SK-N-SH treated with all-trans-retinoic acid at 6 μM for 48 hours (cell line): Measurements from ENCODE around the gene EMILIN2.

Source experiments
- ARNTL ChIP-seq: fragments of 450-650 bp; formaldehyde crosslinking; IDR thresholded peaks from 2 replicates; pipeline ENCODE4 v1.5.0; 2020; ENCODE audit warnings: low read depth, mild to moderate bottlenecking, moderate library complexity, borderline replicate concordance
- CSDC2 ChIP-seq: fragments of 250-450 bp; sonication (Bioruptor Pico); IDR thresholded peaks from 2 replicates; pipeline ENCODE4 v1.5.0; 2020; ENCODE audit warnings: mild to moderate bottlenecking, moderate library complexity
- ZFP3 ChIP-seq: fragments of 250-450 bp; sonication (Bioruptor Pico); IDR thresholded peaks from 2 replicates; pipeline ENCODE4 v1.5.0; 2020; ENCODE audit warnings: mild to moderate bottlenecking, moderate library complexity
- TF ChIP-seq, protein P1 (sequence below): fragments of 250-450 bp; sonication (Bioruptor Pico); IDR thresholded peaks from 2 replicates; pipeline ENCODE4 v1.8.0; 2020; ENCODE audit warnings: mild to moderate bottlenecking, moderate library complexity, borderline replicate concordance
- TF ChIP-seq, protein P2 (sequence below): fragments of 250-450 bp; sonication (Bioruptor Pico); IDR thresholded peaks from 2 replicates; pipeline ENCODE4 v1.5.0; 2020; ENCODE audit warnings: mild to moderate bottlenecking, moderate library complexity
- TF ChIP-seq, protein P3 (sequence below): fragments of 250-450 bp; sonication (Bioruptor Pico); IDR thresholded peaks from 2 replicates; pipeline ENCODE4 v1.5.1; 2021; ENCODE audit warnings: mild to moderate bottlenecking, moderate library complexity

DNA sequence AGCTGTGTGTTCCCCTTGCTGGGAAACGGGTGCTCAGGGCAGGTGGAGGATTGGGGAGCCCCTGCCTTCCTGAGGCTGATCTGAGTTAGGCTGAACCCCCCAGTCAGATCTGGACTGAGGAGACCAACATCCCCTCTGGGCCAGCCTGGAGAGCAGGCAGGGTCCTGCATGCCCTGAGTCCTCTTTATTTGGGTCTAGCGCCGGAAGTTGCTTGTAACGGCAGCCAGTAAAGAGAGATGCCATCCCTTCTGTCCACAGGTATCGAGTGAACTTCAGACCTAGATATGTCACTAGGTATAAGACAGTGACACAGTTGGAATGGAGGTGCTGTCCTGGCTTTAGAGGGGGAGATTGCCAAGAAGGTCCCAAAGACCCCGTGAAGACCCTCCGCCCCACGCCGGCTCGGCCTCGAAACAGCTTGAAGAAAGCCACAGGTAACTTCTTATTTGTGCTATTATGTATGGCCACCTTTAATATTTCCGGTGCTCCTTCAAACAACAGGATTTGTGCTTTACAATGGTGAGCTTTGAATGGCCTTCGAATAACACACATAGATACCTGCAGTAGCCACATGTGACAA is 38.0 kb downstream of the EMILIN2 start:
- TF ChIP-seq CSDC2 (no peak), ARNTL (CRISPR knock-in tag) (no peak), ZFP3 (CRISPR knock-in tag) (no peak)
- TF ChIP-seq, protein P1, sequence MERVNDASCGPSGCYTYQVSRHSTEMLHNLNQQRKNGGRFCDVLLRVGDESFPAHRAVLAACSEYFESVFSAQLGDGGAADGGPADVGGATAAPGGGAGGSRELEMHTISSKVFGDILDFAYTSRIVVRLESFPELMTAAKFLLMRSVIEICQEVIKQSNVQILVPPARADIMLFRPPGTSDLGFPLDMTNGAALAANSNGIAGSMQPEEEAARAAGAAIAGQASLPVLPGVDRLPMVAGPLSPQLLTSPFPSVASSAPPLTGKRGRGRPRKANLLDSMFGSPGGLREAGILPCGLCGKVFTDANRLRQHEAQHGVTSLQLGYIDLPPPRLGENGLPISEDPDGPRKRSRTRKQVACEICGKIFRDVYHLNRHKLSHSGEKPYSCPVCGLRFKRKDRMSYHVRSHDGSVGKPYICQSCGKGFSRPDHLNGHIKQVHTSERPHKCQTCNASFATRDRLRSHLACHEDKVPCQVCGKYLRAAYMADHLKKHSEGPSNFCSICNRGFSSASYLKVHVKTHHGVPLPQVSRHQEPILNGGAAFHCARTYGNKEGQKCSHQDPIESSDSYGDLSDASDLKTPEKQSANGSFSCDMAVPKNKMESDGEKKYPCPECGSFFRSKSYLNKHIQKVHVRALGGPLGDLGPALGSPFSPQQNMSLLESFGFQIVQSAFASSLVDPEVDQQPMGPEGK (CRISPR knock-in tag): no peak
- TF ChIP-seq, protein P2, sequence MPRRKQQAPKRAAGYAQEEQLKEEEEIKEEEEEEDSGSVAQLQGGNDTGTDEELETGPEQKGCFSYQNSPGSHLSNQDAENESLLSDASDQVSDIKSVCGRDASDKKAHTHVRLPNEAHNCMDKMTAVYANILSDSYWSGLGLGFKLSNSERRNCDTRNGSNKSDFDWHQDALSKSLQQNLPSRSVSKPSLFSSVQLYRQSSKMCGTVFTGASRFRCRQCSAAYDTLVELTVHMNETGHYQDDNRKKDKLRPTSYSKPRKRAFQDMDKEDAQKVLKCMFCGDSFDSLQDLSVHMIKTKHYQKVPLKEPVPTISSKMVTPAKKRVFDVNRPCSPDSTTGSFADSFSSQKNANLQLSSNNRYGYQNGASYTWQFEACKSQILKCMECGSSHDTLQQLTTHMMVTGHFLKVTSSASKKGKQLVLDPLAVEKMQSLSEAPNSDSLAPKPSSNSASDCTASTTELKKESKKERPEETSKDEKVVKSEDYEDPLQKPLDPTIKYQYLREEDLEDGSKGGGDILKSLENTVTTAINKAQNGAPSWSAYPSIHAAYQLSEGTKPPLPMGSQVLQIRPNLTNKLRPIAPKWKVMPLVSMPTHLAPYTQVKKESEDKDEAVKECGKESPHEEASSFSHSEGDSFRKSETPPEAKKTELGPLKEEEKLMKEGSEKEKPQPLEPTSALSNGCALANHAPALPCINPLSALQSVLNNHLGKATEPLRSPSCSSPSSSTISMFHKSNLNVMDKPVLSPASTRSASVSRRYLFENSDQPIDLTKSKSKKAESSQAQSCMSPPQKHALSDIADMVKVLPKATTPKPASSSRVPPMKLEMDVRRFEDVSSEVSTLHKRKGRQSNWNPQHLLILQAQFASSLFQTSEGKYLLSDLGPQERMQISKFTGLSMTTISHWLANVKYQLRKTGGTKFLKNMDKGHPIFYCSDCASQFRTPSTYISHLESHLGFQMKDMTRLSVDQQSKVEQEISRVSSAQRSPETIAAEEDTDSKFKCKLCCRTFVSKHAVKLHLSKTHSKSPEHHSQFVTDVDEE (CRISPR knock-in tag): no peak
- TF ChIP-seq, protein P3, sequence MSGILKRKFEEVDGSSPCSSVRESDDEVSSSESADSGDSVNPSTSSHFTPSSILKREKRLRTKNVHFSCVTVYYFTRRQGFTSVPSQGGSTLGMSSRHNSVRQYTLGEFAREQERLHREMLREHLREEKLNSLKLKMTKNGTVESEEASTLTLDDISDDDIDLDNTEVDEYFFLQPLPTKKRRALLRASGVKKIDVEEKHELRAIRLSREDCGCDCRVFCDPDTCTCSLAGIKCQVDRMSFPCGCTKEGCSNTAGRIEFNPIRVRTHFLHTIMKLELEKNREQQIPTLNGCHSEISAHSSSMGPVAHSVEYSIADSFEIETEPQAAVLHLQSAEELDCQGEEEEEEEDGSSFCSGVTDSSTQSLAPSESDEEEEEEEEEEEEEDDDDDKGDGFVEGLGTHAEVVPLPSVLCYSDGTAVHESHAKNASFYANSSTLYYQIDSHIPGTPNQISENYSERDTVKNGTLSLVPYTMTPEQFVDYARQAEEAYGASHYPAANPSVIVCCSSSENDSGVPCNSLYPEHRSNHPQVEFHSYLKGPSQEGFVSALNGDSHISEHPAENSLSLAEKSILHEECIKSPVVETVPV (CRISPR knock-in tag): no peak
